ENCODE measurements around the gene CACNA1S. TPM values are rescaled to one million over a fixed set of nuclear protein-coding genes. Genes with fewer than 3 reads are reported as not detected.

The CACNA1S gene
- total RNA-seq, 4 donors from 2014 or later, result not detected

- TF ChIP-seq CTCF (IDR thresholded peaks at IDR 0.05; ENCODE audit: low read depth), result no peak
These were observed 49.6 kb downstream of the CACNA1S start for GRCh38 chr1:201062511-201063091.

- no peak for TF ChIP-seq CTCF (IDR thresholded peaks at IDR 0.05; ENCODE audit: low read depth)
These were observed 50.3 kb downstream of the CACNA1S start for GRCh38 chr1:201061886-201062285.

DNA sequence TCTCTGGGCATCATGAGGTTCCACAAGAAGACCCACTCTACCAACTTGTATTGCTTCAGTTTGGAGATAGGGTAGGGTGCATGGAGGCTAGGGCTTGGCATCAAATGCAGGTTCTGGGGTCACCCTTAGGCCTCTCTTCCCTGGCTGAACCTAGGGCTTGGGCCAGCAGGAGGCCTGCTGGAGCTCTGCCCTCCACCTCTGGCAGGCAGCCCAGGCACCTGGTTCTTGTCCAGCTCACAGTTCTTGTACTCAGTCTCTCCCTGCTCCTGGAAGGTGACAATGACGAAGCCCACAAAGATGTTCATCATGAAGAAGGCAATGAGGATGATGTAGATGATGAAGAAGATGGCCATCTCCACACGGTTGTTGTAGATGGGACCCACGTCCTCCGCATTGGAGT is 51.2 kb downstream of the CACNA1S start:
- TF ChIP-seq CTCF (IDR thresholded peaks at IDR 0.05; ENCODE audit: low read depth), result no peak

DNA sequence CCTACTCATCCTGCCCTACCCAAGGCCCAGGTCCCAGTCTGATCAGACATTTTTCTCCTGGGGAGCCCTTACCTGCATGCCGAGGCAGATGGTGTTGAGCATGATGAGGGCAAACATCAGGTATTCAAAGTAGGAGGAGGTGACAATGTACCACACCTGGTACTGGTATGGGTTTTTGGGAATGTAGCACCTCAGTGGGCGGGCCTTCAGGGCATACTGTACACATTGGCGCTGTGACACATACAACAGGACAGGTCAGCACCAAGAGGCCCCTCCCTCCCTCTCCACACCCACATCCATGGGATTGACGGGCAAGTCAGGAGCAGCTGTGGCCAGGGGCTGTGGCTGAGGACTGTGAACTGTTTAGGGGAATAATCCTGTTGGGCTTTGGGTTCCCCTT is 51.6 kb downstream of the CACNA1S start:
- TF ChIP-seq CTCF (IDR thresholded peaks at IDR 0.05; ENCODE audit: low read depth), result no peak

DNA sequence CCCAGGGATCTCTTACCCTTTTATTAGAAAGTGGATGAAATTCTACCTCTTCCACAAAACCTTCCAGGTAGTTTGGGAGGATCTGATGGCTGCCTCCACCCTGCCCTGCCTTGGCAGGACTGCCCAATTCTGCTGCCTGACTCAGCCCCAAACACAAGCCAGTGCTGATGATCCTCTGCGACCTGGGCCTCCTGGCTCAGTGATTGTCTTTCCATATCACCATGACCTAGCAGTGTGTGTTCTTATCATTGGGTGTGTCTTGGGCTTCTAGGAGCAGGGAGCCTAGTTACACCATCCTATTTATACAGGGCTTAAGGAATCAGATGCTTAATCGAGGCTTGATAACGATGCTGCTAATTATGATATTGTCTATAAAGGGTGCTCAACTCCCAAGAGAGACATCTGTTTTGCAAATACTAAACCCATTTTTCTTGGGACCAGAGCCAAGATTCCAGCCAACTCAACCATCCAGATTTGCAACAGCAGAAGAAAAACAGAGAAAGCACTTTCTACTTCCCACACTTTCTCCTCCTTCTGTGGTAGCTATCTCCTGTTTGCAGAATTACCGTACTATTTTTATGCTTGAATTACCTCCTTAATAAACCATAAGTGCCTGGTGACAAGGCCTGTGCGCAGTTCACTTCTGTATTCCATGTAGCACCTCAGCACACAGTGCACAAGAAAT is 52.2 kb downstream of the CACNA1S start:
- no peak for TF ChIP-seq CTCF (IDR thresholded peaks at IDR 0.05; ENCODE audit: low read depth)

- TF ChIP-seq CTCF (IDR thresholded peaks at IDR 0.05; ENCODE audit: low read depth), result no peak
These were observed 52.8 kb downstream of the CACNA1S start for GRCh38 chr1:201059401-201059800.

GRCh38 chr1:201054091-201054543 is 58.1 kb downstream of the CACNA1S start:
- TF ChIP-seq CTCF (IDR thresholded peaks at IDR 0.05; ENCODE audit: low read depth), result no peak
